HepG2 (cell line): Measurements from ENCODE around the gene GSDMA. TPM values are rescaled to one million over a fixed set of nuclear protein-coding genes. Genes with fewer than 3 reads are reported as not detected.

Experiments used
- FOXC1 ChIP-seq: sonication (generic); formaldehyde crosslinking; IDR thresholded peaks from 2 replicates; pipeline ENCODE4 v1.8.0; 2022; ENCODE audit warnings: mild to moderate bottlenecking, missing genetic modification reagents, borderline replicate concordance
- GATAD2A ChIP-seq: IDR thresholded peaks from 2 replicates; pipeline ENCODE4 v1.6.1; 2016
- HDAC1 ChIP-seq: sonication (generic); formaldehyde crosslinking; IDR thresholded peaks from 2 replicates; pipeline ENCODE4 v1.5.1; 2020; ENCODE audit warnings: mild to moderate bottlenecking, missing genetic modification reagents
- HNRNPLL ChIP-seq: fragments of 200-400 bp; formaldehyde crosslinking; IDR thresholded peaks from 2 replicates; pipeline ENCODE4 v1.6.1; 2017; ENCODE audit warnings: mild to moderate bottlenecking, low read depth, low read length; ENCODE audit not compliant: poor library complexity, severe bottlenecking
- JUND ChIP-seq: sonication (generic); formaldehyde crosslinking; IDR thresholded peaks from 2 replicates; pipeline ENCODE4 v1.8.0; 2022; ENCODE audit warnings: mild to moderate bottlenecking, missing genetic modification reagents
- KDM3A ChIP-seq: IDR thresholded peaks from 2 replicates; pipeline ENCODE4 v1.6.1; 2018; ENCODE audit warnings: low read depth, missing compliant biosample characterization
- MAX ChIP-seq: IDR thresholded peaks from 2 replicates; pipeline ENCODE4 v1.6.1; 2012; ENCODE audit warnings: inconsistent platforms
- MNT ChIP-seq: fragments of 450-650 bp; IDR thresholded peaks from 2 replicates; pipeline ENCODE4 v1.6.1; 2016
- PRDM4 ChIP-seq: sonication (generic); formaldehyde crosslinking; IDR thresholded peaks from 2 replicates; pipeline ENCODE4 v1.9.0; 2021; ENCODE audit warnings: missing genetic modification reagents, borderline replicate concordance
- SMARCE1 ChIP-seq: fragments of 450-650 bp; IDR thresholded peaks from 2 replicates; pipeline ENCODE4 v1.6.1; 2017; ENCODE audit warnings: borderline replicate concordance
- SOX6 ChIP-seq, 2 experiments: fragments of 450-650 bp in 1 of 2; sonication (generic) in 1 of 2; formaldehyde crosslinking in 1 of 2; IDR thresholded peaks; 2 replicates each; pipeline versions ENCODE4 v1.4.0 to v1.6.1; 2017 to 2020; ENCODE audit warnings: antibody characterized with exemption in 1 of 2, mild to moderate bottlenecking in 1 of 2, missing genetic modification reagents in 1 of 2
- ZBTB26 ChIP-seq: IDR thresholded peaks from 2 replicates; pipeline ENCODE4 v1.6.1; 2016; ENCODE audit warnings: missing compliant biosample characterization, missing genetic modification reagents, borderline replicate concordance
- ZNF350 ChIP-seq: sonication (generic); formaldehyde crosslinking; IDR thresholded peaks from 2 replicates; pipeline ENCODE4 v1.4.0; 2020; ENCODE audit warnings: mild to moderate bottlenecking, low read depth, missing genetic modification reagents, borderline replicate concordance
- ZNF574 ChIP-seq: sonication (generic); formaldehyde crosslinking; IDR thresholded peaks from 2 replicates; pipeline ENCODE4 v1.4.0; 2020; ENCODE audit warnings: missing genetic modification reagents
- ZNF605 ChIP-seq: sonication (generic); formaldehyde crosslinking; IDR thresholded peaks from 2 replicates; pipeline ENCODE4 v1.8.0; 2022; ENCODE audit warnings: mild to moderate bottlenecking, missing genetic modification reagents
- ZXDC ChIP-seq: sonication (generic); formaldehyde crosslinking; IDR thresholded peaks from 2 replicates; pipeline ENCODE4 v1.5.0; 2020; ENCODE audit warnings: mild to moderate bottlenecking, missing genetic modification reagents
- polyA plus RNA-seq, 8 experiments: library from polyadenylated mRNA; depleted of rRNA in 3 of 8; stranded (reverse) in 7 of 8; unstranded in 1 of 8; fragments of >200 nt; fragmentation: Illumina TruSeq in 4 of 8; extraction: Trizol in 4 of 8; gene quantifications; 2 replicates each; pipeline versions ENCODE4 v1.2.1 to v1.2.3, GENCODE V29; 2011 to 2016; ENCODE audit warnings: low read depth in 4 of 8, missing spikeins in 1 of 8, mixed read lengths in 1 of 8; ENCODE audit not compliant: insufficient read depth in 1 of 8
- total RNA-seq, 5 experiments: library from RNA; depleted of rRNA; stranded (reverse); fragments of >200 nt; fragmentation: Illumina TruSeq; extraction: Trizol; gene quantifications; 2 replicates each; pipeline ENCODE4 v1.2.3, GENCODE V29; 2016; ENCODE audit warnings: low read depth in 1 of 5

GSDMA gene
- total and polyA plus RNA-seq, 2 of the 13 experiments (the other 11 are each of a cell fraction or from before 2014, with no cell fraction given) = not detected

- peak; percentile 29 for TF ChIP-seq HNRNPLL
- peak; percentile 90 for TF ChIP-seq JUND (CRISPR knock-in tag)
- TF ChIP-seq SOX6 (IDR thresholded peaks at IDR 0.05) = no peak
- TF ChIP-seq SOX6 (CRISPR knock-in tag; IDR thresholded peaks at IDR 0.05) = peak; percentile 93
- TF ChIP-seq ZNF574 (CRISPR knock-in tag) = peak; percentile 84
- peak; percentile 80 for TF ChIP-seq ZBTB26 (CRISPR knock-in tag)
- TF ChIP-seq ZNF605 (CRISPR knock-in tag) = peak; percentile 88
- TF ChIP-seq GATAD2A (CRISPR knock-in tag) = peak; percentile 99
- TF ChIP-seq FOXC1 (CRISPR knock-in tag) = peak; percentile 89
- peak; percentile 96 for TF ChIP-seq KDM3A (CRISPR knock-in tag)
- TF ChIP-seq SMARCE1 = no peak
- peak; percentile 94 for TF ChIP-seq MNT
- 0 out of 2 replicates have a peak, but pooled peaks have one; percentile 86 for TF ChIP-seq PRDM4 (CRISPR knock-in tag)
- peak; percentile 97 for TF ChIP-seq MAX
- peak; percentile 81 for TF ChIP-seq ZNF350 (CRISPR knock-in tag)
- TF ChIP-seq HDAC1 = peak; percentile 97
- TF ChIP-seq ZXDC (CRISPR knock-in tag) = no peak
These were observed 38.7 kb upstream of the GSDMA start (continued) for GRCh38 chr17:39923836-39924690.
